GM18909 (cell line): ENCODE results near the gene THOC2.
"Not testable (repeated sequence)": the region's sequence is repeated elsewhere in the genome, so short reads cannot be mapped to it uniquely, and the experiment has no call there.

ENCODE experiments used
- ATAC-seq: cut with Tn5 transposase; IDR thresholded peaks from one replicate; pipeline ENCODE4 v1.9.1; 2021; ENCODE audit warnings: mild to moderate bottlenecking; ENCODE audit not compliant: unreplicated experiment, poor library complexity

Gene THOC2

GRCh38 chrX:123736333-123736921 lies 3.6 kb upstream of the THOC2 start:
- no peak for ATAC-seq

DNA sequence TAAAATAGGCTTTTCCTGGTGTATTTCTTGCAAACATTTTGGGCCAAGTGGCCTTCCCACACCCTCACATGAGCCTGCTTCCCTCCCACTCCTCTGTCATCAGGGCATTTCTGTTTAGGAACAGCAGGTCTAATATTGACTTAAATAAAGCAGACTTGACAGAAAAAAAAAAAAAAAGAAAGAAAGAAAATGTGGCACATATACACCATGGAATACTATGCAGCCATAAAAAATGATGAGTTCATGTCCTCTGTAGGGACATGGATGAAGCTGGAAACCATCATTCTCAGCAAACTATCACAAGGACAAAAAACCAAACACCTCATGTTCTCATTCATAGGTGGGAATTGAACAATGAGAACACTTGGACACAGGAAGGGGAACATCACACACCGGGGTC lies 2.3 kb upstream of the THOC2 start:
- ATAC-seq: not testable (repeated sequence)

DNA sequence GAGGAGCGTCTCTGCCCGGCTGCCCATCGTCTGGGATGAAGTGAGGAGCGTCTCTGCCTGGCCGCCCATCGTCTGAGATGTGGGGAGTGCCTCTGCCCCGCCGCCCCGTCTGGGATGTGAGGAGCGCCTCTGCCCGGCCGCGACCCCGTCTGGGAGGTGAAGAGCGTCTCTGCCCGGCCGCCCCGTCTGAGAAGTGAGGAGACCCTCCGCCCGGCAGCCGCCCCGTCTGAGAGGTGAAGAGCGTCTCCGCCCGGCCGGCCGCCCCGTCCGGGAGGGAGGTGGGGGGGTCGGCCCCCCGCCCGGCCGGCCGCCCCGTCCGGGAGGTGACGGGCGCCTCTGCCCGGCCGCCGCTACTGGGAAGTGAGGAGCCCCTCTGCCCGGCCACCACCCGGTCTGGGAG lies 1.2 kb upstream of the THOC2 start:
- not testable (repeated sequence) for ATAC-seq

DNA sequence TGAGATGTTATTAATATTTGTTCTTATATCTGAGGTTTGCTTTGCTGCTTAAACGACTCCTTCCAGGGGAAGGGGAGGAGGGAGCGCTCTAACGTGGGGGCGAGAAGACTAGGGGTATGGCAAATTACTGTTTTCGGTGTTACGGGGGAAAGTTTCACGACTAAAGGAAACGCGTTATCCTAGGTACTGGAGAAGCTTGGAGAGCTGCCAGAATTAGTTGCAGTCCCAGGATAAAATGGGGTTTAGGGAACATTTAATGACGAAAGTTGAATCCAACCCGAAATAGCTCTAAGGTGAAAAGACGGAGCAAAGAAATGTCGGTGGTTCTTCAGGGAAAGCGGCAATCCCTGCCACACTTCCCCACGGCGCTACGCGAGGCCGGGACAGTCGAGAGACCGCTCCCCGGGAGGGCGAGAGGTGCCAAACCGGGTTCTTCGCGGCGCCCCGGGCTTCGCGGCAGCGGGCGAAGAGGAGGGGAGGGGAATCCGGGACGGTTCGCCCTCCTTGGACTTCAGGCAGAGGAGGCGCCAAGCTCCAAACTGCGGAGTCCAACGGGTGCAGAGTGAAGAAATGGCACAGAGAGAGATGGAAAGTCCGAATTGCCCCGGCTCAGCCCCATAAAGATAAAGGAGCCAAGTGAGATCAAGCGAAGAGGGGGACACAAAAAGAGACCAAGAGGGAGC lies 724 bp downstream of the THOC2 start:
- peak; percentile 26 for ATAC-seq

DNA sequence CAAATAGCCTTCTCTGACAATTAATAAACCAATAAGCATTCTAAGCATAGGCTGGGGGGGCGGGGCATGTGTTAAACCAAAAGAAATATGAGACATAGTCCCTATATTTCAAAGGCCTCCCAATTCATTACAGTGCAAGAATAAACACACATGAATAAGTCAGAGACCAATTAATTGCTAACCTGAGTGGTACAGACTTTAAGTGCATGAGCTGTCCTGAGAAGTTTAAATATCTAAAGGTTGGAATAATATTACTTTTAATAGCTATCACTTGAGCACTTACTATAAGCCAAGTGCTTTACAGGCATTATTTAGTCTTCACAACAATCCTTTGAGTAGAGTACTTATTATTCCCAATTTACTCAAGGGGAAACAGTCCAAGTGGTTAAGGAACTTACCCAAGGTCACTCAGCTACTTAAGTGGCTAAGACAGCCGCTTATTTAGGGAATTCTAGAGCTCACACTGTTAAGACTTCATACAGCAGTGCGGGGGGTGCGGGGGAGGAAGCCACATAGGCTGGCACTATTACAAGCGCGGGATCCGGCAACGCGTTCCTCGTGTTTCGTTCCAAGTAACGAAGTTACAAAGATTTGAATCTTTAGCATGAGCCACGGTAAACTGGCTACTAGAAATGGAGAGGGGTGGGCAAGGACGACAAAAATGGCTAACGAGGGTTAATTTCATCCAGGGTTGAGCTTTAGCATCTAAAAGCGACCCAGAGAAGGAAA lies 1.4 kb downstream of the THOC2 start:
- ATAC-seq: no peak

GRCh38 chrX:123728554-123728953 lies 4.3 kb downstream of the THOC2 start:
- no peak for ATAC-seq

DNA sequence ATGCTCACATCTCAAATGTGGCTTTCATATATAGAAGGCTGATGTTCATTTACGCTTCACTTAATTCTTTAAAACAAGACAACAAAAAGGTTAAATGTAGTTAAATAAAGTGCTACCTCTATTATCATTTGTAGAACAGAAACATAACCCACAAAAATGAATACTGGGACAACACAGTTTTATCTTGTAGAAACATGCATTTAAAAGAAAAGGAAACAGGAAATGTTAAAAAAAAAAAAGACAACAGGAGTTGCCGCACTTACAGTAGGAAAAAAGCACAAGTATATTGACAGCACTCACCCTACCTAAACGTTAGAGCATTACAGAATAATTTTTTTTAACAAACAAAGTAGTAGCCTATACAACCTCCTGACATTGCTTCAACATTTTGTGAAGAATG lies 4.8 kb downstream of the THOC2 start:
- no peak for ATAC-seq

DNA sequence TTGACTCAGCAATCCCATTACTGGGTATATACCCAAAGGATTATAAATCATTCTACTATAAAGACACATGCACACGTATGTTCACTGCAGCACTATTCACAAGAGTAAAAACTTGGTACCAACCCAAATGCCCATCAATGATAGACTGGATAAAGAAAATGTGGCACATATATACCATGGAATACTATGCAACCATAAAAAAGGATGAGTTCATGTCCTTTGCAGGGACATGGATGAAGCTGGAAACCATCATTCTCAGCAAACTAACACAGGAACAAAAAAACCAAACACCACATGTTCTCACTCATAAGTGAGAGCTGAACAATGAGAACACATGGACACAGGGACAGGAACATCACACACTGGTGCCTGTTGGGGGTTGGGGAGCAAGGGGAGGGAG lies 10.7 kb downstream of the THOC2 start:
- ATAC-seq: not testable (repeated sequence)

- no peak for ATAC-seq
Measured at GRCh38 chrX:123720486-123720885, 12.4 kb downstream of the THOC2 start.

DNA sequence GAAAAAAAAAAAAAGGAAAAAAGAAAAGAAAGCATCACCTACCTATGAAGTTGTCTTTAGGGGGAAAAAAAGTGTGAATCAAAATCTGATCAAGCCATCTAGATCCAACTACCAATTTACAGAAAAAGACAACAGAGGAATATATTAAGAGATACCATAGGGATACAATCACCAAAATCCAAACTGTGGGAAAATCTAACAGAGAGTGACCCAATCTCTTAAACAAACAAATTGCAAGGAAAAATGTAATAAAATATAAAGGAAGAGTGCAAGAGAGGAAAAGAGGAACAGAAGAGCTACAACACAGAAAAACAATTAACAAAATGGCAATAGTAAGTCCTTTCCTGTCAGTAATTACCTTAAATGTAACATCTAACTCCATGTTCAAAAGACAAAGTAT lies 19.0 kb downstream of the THOC2 start:
- no peak for ATAC-seq

- ATAC-seq: no peak
Measured at GRCh38 chrX:123713434-123713833, 19.4 kb downstream of the THOC2 start.

GRCh38 chrX:123711201-123711600 lies 21.7 kb downstream of the THOC2 start:
- not testable (repeated sequence) for ATAC-seq

- ATAC-seq: no peak
Measured at GRCh38 chrX:123704781-123705180, 28.1 kb downstream of the THOC2 start.

DNA sequence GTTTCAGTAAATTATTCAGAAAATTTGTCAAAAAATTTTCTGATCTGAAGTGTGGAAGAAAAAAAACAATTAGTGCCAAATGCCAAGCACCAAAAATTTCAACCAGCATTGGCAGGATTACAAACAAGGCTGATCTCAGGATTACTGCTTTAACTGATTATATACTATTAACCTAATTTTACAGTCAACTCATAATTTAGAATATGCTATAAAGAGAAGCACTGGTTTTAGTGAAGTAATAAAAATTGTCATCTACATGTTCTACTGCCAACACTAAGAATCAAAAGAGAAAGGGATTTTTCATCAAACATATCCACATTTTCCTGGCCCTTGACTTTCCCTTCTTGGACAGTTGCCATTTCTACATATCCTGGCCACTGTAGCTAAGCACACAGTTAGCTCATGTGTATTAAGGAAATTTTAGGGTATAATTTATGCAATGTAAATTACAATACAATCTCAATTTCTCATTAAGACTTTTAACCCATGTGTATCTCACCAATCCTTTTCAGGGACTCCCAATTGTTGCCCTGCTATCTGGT lies 33.8 kb downstream of the THOC2 start:
- ATAC-seq: no peak

- no peak for ATAC-seq
Measured at GRCh38 chrX:123696334-123696733, 36.5 kb downstream of the THOC2 start.

DNA sequence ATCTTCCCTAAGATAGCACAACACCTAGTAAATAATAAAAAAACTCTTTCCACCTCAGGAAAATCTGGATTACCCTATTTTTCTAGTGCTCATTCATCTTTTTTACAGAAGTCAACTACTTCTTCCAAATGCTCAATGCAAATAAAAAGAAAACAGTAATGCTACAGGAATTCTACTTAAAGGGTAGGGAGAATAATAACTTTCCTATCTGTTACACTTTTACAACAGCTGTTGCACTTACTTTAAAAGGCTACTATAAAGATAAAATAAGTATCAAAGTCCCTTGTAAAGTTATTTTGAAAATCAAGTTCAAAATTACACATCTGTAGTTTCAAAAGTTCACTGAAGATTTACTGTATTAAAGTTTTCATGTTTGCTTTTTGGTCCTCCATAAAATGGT lies 37.6 kb downstream of the THOC2 start:
- ATAC-seq: no peak

- no peak for ATAC-seq
Measured at GRCh38 chrX:123691776-123692175, 41.1 kb downstream of the THOC2 start.

GRCh38 chrX:123688524-123688923 lies 44.3 kb downstream of the THOC2 start:
- ATAC-seq: no peak

DNA sequence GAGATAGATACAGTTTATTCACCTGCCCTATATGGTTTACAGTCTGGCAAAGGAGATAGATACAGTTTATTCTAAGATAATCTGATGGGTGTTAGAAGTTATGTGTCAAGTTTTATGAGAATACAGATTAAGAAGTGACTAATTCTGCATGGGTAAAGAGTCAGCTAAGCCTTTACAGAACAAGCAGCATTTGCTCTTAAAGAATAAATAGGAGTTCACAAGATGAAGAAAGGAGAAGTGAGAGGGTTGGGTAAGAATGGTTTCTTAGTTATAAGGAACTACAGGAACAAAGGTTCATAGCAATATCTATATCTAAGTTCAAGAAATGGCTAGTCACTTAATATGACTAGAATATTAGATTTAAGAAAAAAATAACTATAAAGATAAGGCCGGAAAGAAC lies 47.6 kb downstream of the THOC2 start:
- no peak for ATAC-seq

GRCh38 chrX:123682186-123682585 lies 50.7 kb downstream of the THOC2 start:
- ATAC-seq: no peak

DNA sequence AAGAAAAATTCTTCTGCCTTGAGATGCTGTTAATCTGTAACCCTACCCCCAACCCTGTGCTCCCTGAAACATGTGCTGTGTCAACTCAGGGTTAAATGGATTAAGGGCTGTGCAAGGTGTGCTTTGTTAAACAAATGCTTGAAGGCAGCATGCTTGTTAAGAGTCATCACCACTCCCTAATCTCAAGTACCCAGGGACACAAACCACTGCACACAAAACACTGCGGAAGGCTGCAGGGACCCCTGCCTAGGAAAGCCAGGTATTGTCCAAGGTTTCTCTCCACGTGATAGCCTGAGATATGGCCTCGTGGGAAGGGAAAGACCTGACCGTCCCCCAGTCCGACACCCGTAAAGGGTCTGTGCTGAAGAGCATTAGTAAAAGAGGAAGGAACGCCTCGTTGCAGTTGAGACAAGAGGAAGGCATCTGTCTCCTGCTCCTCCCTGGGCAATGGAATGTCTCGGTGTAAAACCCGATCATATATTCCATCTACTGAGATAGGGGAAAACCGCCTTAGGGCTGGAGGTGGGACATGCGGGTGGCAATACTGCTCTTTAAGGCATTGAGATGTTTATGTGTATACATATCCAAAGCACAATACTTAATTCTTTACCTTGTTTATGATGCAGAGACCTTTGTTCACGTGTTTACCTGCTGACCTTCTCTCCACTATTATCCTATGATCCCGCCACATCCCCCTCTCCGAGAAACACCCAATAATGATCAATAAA lies 53.0 kb downstream of the THOC2 start:
- not testable (repeated sequence) for ATAC-seq
